Measurements from ENCODE around the gene HERPUD1. TPM values are rescaled to one million over a fixed set of nuclear protein-coding genes. Genes with fewer than 3 reads are reported as not detected.
"Not testable (repeated sequence)": the region's sequence is repeated elsewhere in the genome, so short reads cannot be mapped to it uniquely, and the experiment has no call there.

HERPUD1 gene
- total RNA-seq, 1 experiment from 2014 or later = 99.4 TPM

DNA sequence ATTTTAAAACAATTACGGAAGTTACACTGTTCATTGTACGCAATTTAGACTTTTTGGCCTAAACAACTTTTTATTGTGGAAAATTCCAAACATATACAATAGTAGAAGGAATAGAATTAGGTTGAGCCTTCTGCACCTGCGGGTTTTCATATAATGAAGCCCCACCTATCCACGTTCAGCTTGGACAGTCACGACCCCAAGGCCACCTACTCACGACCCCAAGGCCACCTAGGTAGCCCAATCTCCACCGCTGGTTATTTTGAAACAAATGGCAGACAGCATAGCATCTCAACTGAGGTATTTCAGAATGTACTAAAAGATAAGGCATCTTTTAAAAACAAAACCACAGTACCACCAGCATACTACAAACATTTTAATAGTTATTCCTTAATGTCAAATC, 58.0 kb downstream of the HERPUD1 start:
- Histone ChIP-seq H3K27ac (ENCODE audit: low read depth, low read length, poor library complexity, severe bottlenecking) (no peak overlapping the region), H3K27me3 (replicated peaks; ENCODE audit: insufficient read depth, low read depth, low read length, poor library complexity) (no peaks in the 10 kb centered on the region), H3K36me3 (ENCODE audit: insufficient read depth, low read length, poor library complexity, severe bottlenecking) (no peaks in the 10 kb centered on the region), H3K9me3 (ENCODE audit: low read depth, low read length, poor library complexity, severe bottlenecking) (no peaks in the 10 kb centered on the region), H3K4me3 (ENCODE audit: low read depth, low read length, poor library complexity, severe bottlenecking) (peak overlapping the region; percentile 60), H3K4me1 (ENCODE audit: insufficient read depth, low read length, poor library complexity, severe bottlenecking) (peaks cover 11% of the 10 kb centered on the region)
- POLR2A ChIA-PET (ENCODE audit: low non-redundant PET) = interaction anchor here (0.5 kb wide), 1 partner anchor 51 kb away, joined by 3 read pairs; no protein-coding TSS in a partner anchor
- intact Hi-C loops (cut with micrococcal nuclease; ENCODE audit: unreplicated experiment) = no loop called here
- BruUV-seq (replicated peaks) = TSS peak; percentile 53
- CTCF ChIA-PET = no interaction called here
- DNase-seq (ENCODE audit: low spot score) = no peak
- TF ChIP-seq EZH2 (IDR thresholded peaks at IDR 0.05; ENCODE audit: borderline replicate concordance, low read depth, low read length, poor library complexity, severe bottlenecking) = no peak
- TF ChIP-seq, protein P1, sequence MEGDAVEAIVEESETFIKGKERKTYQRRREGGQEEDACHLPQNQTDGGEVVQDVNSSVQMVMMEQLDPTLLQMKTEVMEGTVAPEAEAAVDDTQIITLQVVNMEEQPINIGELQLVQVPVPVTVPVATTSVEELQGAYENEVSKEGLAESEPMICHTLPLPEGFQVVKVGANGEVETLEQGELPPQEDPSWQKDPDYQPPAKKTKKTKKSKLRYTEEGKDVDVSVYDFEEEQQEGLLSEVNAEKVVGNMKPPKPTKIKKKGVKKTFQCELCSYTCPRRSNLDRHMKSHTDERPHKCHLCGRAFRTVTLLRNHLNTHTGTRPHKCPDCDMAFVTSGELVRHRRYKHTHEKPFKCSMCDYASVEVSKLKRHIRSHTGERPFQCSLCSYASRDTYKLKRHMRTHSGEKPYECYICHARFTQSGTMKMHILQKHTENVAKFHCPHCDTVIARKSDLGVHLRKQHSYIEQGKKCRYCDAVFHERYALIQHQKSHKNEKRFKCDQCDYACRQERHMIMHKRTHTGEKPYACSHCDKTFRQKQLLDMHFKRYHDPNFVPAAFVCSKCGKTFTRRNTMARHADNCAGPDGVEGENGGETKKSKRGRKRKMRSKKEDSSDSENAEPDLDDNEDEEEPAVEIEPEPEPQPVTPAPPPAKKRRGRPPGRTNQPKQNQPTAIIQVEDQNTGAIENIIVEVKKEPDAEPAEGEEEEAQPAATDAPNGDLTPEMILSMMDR (conservative IDR thresholded peaks at IDR 0.05; ENCODE audit: low read depth, low read length) = no peak

DNA sequence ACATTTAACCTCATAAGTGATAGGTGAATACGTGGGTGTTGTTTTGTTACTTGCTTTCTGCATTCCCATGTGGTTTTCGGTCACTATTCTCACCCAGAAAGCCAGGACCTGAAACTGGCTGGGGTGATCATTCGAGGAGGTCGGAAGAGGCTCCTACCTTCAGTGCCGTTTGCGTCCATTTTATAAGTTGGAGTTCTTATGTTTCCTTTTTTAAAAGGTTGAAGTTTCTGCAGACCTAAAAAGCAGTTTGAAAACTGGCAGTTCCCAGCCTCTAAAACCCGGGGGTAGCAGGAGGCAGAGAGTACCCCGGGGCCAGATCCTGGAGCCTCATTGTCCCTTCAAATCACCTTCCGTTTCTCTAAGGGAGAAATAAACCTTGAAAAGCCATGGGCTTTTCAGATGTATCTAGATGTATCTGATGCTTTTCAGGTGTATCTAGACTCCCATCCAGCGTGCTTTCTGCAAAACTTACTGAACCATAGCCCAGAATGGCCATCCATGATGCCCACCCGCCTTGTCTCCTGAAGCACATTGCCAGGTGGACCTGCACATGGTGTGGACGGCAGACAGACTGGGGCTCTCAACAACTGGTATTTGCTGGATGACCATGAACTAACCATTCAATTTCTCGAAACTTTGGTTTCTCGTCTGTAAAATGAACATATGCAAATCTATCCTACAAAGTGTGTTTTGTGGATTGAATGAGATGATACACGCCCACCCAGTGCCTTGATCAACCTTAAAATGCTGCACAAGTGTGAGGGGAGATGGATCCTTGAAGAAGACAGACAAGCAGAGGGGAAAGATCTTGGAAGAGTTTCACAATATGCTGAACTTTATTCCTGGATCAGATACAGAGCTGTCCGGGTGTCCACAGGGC, 58.7 kb downstream of the HERPUD1 start:
- TF ChIP-seq, protein P1 (conservative IDR thresholded peaks at IDR 0.05; ENCODE audit: low read depth, low read length) = no peak
- no peak for TF ChIP-seq EZH2 (IDR thresholded peaks at IDR 0.05; ENCODE audit: borderline replicate concordance, low read depth, low read length, poor library complexity, severe bottlenecking)
- H3K4me3 ChIP-seq (ENCODE audit: low read depth, low read length, poor library complexity, severe bottlenecking) = peak overlapping the region; percentile 60
- intact Hi-C loops (cut with micrococcal nuclease; ENCODE audit: unreplicated experiment) = no loop called here
- H3K36me3 ChIP-seq (ENCODE audit: insufficient read depth, low read length, poor library complexity, severe bottlenecking) = no peaks in the 10 kb centered on the region
- H3K4me1 ChIP-seq (ENCODE audit: insufficient read depth, low read length, poor library complexity, severe bottlenecking) = peaks cover 5% of the 10 kb centered on the region
- H3K27me3 ChIP-seq (replicated peaks; ENCODE audit: insufficient read depth, low read depth, low read length, poor library complexity) = no peaks in the 10 kb centered on the region
- CTCF ChIA-PET = no interaction called here
- POLR2A ChIA-PET (ENCODE audit: low non-redundant PET) = no interaction called here
- no peaks in the 10 kb centered on the region for H3K9me3 ChIP-seq (ENCODE audit: low read depth, low read length, poor library complexity, severe bottlenecking)
- DNase-seq (ENCODE audit: low spot score) = no peak
- no TSS peak for BruUV-seq (replicated peaks)
- H3K27ac ChIP-seq (ENCODE audit: low read depth, low read length, poor library complexity, severe bottlenecking) = no peak overlapping the region

DNA sequence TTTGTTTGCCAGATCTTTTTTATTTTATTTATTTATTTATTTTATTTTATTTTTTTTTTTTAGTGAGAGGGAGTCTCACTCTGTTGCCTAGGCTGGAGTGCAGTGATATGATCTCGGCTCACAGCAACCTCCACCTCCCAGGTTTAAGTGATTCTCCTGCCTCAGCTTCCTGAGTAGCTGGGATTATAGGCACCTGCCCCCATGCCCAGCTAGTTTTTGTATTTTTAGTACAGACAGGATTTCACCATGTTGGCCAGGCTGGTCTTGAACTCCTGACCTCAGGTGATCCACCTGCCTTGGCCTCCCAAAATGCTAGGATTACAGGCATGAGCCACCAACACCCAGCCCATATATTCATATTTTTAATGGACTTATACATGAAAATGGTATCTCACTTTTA, 60.5 kb downstream of the HERPUD1 start:
- H3K4me1 ChIP-seq (ENCODE audit: insufficient read depth, low read length, poor library complexity, severe bottlenecking); H3K27me3 ChIP-seq (replicated peaks; ENCODE audit: insufficient read depth, low read depth, low read length, poor library complexity); DNase-seq (ENCODE audit: low spot score); H3K36me3 ChIP-seq (ENCODE audit: insufficient read depth, low read length, poor library complexity, severe bottlenecking); POLR2A ChIA-PET (ENCODE audit: low non-redundant PET); BruUV-seq (replicated peaks); H3K9me3 ChIP-seq (ENCODE audit: low read depth, low read length, poor library complexity, severe bottlenecking); H3K27ac ChIP-seq (ENCODE audit: low read depth, low read length, poor library complexity, severe bottlenecking); H3K4me3 ChIP-seq (ENCODE audit: low read depth, low read length, poor library complexity, severe bottlenecking); intact Hi-C loops (cut with micrococcal nuclease; ENCODE audit: unreplicated experiment); CTCF ChIA-PET: not testable (repeated sequence)

DNA sequence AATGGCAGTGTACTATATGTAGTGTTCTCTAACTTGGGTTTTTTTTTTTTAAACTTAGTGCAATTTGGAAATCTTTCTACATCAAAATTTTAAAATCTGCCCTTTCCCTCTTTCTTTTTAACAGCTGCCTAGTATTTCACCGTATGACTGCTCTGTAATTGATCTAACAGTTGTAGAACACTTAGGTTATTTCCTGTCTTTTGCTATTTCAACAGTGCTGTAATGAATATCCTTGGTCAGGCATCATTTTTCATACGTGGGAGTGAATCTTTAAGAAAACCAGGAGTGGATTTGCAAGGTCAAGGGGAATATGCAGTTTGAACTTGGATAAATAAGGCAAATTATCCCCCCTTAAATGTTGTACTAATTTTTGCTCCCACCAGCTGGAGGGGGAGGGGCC, 61.3 kb downstream of the HERPUD1 start:
- ChIA-PET CTCF (no interaction called here), POLR2A (ENCODE audit: low non-redundant PET) (no interaction called here)
- no peaks in the 10 kb centered on the region for H3K36me3 ChIP-seq (ENCODE audit: insufficient read depth, low read length, poor library complexity, severe bottlenecking)
- no peak overlapping the region for H3K4me3 ChIP-seq (ENCODE audit: low read depth, low read length, poor library complexity, severe bottlenecking)
- H3K27me3 ChIP-seq (replicated peaks; ENCODE audit: insufficient read depth, low read depth, low read length, poor library complexity) = no peaks in the 10 kb centered on the region
- H3K27ac ChIP-seq (ENCODE audit: low read depth, low read length, poor library complexity, severe bottlenecking) = no peak overlapping the region
- DNase-seq (ENCODE audit: low spot score) = peak; percentile 21
- intact Hi-C loops (cut with micrococcal nuclease; ENCODE audit: unreplicated experiment) = no loop called here
- no peaks in the 10 kb centered on the region for H3K9me3 ChIP-seq (ENCODE audit: low read depth, low read length, poor library complexity, severe bottlenecking)
- TF ChIP-seq, protein P1 (conservative IDR thresholded peaks at IDR 0.05; ENCODE audit: low read depth, low read length) = no peak
- TF ChIP-seq EZH2 (IDR thresholded peaks at IDR 0.05; ENCODE audit: borderline replicate concordance, low read depth, low read length, poor library complexity, severe bottlenecking) = no peak
- BruUV-seq (replicated peaks) = no TSS peak
- H3K4me1 ChIP-seq (ENCODE audit: insufficient read depth, low read length, poor library complexity, severe bottlenecking) = no peaks in the 10 kb centered on the region
